Ishikawa (cell line): ENCODE measurements around the gene MTA1.

Experiments used
- CEBPB ChIP-seq: IDR thresholded peaks from 2 replicates; pipeline ENCODE4 v1.6.1; 2012
- CREB1 ChIP-seq: IDR thresholded peaks from 2 replicates; pipeline ENCODE4 v1.6.1; 2012; ENCODE audit warnings: low read depth
- EGR1 ChIP-seq: IDR thresholded peaks from 2 replicates; pipeline ENCODE4 v1.6.1; 2012
- EP300 ChIP-seq: IDR thresholded peaks from 2 replicates; pipeline ENCODE4 v1.6.1; 2012; ENCODE audit warnings: borderline replicate concordance
- FOXM1 ChIP-seq: IDR thresholded peaks from 2 replicates; pipeline ENCODE4 v1.6.1; 2012; ENCODE audit warnings: low read depth, borderline replicate concordance
- MAX ChIP-seq: IDR thresholded peaks from 2 replicates; pipeline ENCODE4 v1.6.1; 2012
- NFIC ChIP-seq: IDR thresholded peaks from 2 replicates; pipeline ENCODE4 v1.6.1; 2012
- RAD21 ChIP-seq: IDR thresholded peaks from 2 replicates; pipeline ENCODE4 v1.6.1; 2012; ENCODE audit warnings: low read depth
- REST ChIP-seq: IDR thresholded peaks from 2 replicates; pipeline ENCODE4 v1.6.1; 2012; ENCODE audit warnings: low read depth, mild to moderate bottlenecking
- TAF1 ChIP-seq: IDR thresholded peaks from 2 replicates; pipeline ENCODE4 v1.6.1; 2012; ENCODE audit warnings: low read depth, mild to moderate bottlenecking
- TCF12 ChIP-seq: IDR thresholded peaks from 2 replicates; pipeline ENCODE4 v1.6.1; 2012; ENCODE audit warnings: low read depth
- USF1 ChIP-seq: IDR thresholded peaks from 2 replicates; pipeline ENCODE4 v1.6.1; 2012
- YY1 ChIP-seq: IDR thresholded peaks from 2 replicates; pipeline ENCODE4 v1.6.1; 2012; ENCODE audit warnings: low read depth
- ZBTB7A ChIP-seq: IDR thresholded peaks from 2 replicates; pipeline ENCODE4 v1.6.1; 2012; ENCODE audit warnings: low read depth

The MTA1 gene

GRCh38 chr14:105484997-105485393, 65.4 kb downstream of the MTA1 start:
- TF ChIP-seq ZBTB7A (peak; percentile 45; the same call in 1 of the 2 replicates), EGR1 (no peak)

- TF ChIP-seq RAD21, result no peak
- no peak for TF ChIP-seq USF1
- TF ChIP-seq YY1, result no peak
- TF ChIP-seq MAX, result no peak
- TF ChIP-seq ZBTB7A, result no peak
- TF ChIP-seq REST, result no peak
- TF ChIP-seq NFIC, result no peak
Measured at GRCh38 chr14:105485739-105486162, 66.1 kb downstream of the MTA1 start.

- TF ChIP-seq TAF1 (no peak), FOXM1 (no peak), ZBTB7A (no peak), EGR1 (no peak), TCF12 (no peak), REST (no peak), YY1 (no peak), EP300 (no peak), MAX (no peak), RAD21 (no peak), NFIC (no peak), CEBPB (no peak)
Measured at GRCh38 chr14:105486163-105486973, 66.7 kb downstream of the MTA1 start, which contains the start of gene CRIP1. Gene CRIP1, plus strand, starts transcription at chr14:105486886. Its CDS starts 374 bp downstream, at chr14:105487260.

- TF ChIP-seq REST (no peak), RAD21 (no peak), NFIC (no peak), TAF1 (no peak), MAX (no peak), EGR1 (no peak), CEBPB (no peak), CREB1 (no peak), ZBTB7A (no peak), USF1 (no peak), YY1 (no peak)
Measured at GRCh38 chr14:105486974-105487448, 67.4 kb downstream of the MTA1 start.
